D721Med (cell line): ENCODE measurements around the gene CDT1.

Experiments
- DNase-seq: peaks from one replicate; pipeline ENCODE4 v3.0.0; 2011; ENCODE audit warnings: low spot score; ENCODE audit not compliant: insufficient read length
- FAIRE-seq: peaks from 2 replicates; lab custom pipeline; 2011; peaks lifted over from hg19 to GRCh38; lab: Jason Lieb, UNC
- TF ChIP-seq, protein P1 (sequence below): IDR thresholded peaks from 2 replicates; pipeline ENCODE4 v1.5.1; 2012; ENCODE audit warnings: mild to moderate bottlenecking, control low read depth; ENCODE audit not compliant: insufficient read depth; ENCODE audit errors: missing control alignments

Gene CDT1

DNA sequence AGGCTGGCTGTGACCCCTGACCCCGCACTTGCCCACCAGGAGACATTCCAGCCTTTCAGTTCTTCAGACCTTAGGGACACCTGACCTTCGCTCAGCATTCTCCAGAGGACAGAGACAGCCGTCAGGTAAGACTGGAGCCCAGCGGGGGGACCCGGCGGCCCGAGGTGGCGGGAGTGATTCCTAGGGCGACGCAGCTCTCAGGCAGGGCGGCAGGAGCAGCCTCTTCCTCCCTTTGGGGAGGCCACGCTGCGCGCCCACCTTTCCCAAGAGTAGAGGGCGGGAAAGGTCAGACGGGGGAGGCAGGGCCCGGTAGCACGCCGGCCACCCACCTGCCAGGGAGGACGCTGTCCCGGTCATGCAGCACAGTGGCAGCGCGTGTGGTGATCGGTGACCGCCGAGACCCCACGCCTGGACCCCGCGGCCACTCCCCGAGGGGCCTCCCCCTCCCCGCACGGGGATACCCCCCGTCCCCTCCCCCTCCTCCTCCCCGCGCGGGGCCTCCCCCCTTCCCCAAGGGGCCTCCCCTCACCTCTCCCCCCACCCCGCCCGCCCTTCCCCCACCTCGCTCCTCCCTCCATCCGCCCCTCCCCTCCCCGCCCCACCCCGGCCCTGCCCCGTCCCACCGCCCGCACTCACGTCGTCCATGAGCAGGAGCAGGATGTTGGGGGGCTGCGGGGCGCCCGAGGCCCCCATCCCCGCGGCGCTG lies 52.7 kb downstream of the CDT1 start:
- no peak for FAIRE-seq
- TF ChIP-seq, protein P1, sequence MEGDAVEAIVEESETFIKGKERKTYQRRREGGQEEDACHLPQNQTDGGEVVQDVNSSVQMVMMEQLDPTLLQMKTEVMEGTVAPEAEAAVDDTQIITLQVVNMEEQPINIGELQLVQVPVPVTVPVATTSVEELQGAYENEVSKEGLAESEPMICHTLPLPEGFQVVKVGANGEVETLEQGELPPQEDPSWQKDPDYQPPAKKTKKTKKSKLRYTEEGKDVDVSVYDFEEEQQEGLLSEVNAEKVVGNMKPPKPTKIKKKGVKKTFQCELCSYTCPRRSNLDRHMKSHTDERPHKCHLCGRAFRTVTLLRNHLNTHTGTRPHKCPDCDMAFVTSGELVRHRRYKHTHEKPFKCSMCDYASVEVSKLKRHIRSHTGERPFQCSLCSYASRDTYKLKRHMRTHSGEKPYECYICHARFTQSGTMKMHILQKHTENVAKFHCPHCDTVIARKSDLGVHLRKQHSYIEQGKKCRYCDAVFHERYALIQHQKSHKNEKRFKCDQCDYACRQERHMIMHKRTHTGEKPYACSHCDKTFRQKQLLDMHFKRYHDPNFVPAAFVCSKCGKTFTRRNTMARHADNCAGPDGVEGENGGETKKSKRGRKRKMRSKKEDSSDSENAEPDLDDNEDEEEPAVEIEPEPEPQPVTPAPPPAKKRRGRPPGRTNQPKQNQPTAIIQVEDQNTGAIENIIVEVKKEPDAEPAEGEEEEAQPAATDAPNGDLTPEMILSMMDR, result no peak
- DNase-seq, result no peak

DNA sequence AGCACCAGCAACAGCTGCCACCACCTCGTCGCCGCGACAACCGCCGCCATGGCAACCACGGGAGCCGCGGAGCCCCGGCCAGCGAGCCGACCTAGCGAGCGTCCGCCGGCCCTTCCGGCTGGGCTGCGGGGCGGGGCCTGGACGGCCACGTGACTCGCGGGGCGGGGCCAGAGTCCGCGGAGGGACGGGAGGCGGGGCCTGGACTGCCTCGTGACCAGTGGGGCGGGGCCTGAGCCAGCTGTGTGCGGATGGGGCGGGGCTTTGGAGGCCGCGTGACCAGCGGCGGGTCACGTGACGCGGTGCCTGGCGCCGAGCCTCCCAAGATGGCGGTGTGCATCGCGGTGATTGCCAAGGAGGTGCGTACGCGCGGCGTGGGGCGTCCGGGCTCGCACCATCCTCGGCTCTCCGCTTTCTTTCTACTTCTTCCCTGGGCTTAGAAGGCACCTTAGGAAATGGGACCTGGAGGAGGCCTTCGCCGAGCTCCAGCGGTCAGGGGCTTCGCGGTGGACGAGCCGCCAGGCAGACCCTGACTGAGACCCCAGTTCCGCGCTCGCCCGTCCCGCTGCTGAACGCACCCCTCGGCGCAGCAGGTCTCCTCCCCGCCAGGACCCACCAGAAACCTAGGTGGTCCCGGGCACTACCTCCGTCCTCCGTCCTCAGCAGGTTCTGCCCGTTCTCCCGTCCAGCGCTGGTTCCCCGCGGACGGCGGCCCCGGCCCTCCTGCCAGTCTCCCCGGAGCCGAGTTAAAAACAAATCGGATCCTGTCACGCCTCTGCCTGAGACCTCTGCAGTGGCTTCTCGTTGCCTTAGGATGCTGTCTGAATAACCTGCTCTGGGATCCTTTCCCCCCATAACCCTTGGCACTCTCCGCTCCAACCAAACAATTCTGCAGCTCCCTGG lies 53.5 kb downstream of the CDT1 start, which contains the start of the genes GALNS and TRAPPC2L:
TSS of gene GALNS (minus strand) at position 120 of the 900 bp plus-strand sequence. CDS start at position 50, 70 bp downstream.
TSS of gene TRAPPC2L (plus strand) at position 300 of the 900 bp plus-strand sequence. CDS start at position 324, 24 bp downstream.
- TF ChIP-seq, protein P1, result no peak
- FAIRE-seq, result no peak
- peak; percentile 89 for DNase-seq

DNA sequence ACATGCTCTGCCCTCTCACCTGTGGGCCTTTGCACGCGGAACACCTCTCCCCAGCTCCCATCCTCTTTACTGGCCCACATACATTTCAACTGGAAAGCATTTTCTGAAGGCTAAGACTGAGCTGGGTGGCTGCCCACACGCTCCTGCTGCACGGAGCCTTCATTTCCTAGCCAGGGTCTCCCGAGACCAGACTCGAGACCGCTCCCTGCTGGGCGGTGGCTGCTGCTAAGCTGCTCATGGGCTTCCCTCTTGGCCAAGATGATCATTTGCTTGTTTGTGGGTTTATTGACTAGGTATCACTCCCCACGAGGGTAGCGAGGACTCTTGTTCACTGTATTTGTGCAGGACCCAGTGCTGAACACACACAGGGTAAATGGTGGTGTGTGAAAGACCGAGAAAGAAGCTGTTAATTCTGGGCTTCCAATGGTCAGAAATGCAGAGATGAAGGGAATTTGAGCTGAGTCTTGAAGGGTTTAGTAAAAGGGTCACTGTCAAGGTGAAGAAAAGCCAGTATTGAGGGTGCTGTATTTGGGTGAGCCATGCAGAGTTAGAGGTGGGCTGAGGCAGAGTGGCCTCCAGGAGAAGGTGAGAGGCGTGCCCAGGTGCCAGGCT lies 54.2 kb downstream of the CDT1 start:
- TF ChIP-seq, protein P1, result peak; percentile 60
- FAIRE-seq (no peak), DNase-seq (no peak)
